ENCODE results near the gene IKZF1. TPM values are rescaled to one million over a fixed set of nuclear protein-coding genes. Genes with fewer than 3 reads are reported as not detected.

Gene IKZF1
- polyA plus RNA-seq, 2 of the 4 experiments (the other 2 are of a cell fraction): not detected

DNA sequence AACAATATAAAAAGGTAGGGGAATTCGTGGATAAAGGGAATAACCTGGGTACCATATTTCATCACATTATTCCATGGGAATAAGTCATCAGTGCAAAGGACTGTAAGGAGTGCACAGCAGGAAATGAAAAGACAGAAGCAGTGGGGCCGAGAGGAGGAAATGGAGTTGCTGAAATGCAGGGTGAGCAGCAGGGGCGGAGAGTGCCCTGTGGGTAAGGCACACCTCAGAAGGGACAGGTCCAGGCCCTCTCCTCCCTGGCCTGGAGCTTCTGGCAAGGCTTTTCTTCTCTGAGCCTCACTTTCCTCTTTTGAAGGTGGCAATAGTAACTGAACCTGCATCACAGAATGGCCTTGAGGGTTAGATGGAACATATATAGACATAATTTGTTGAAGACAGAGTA lies 26.2 kb downstream of the IKZF1 start:
- H3K27ac ChIP-seq: no peak overlapping the region
- FAIRE-seq: no peak
- ATAC-seq: no peak
- TF ChIP-seq CEBPB (IDR thresholded peaks at IDR 0.05) (no peak), TP53 (CRISPR knock-in tag; IDR thresholded peaks at IDR 0.05) (no peak), ZFP36 (IDR thresholded peaks at IDR 0.05; ENCODE audit: borderline replicate concordance, partially characterized antibody) (no peak)
- no peak overlapping the region for H3K4me3 ChIP-seq
- POLR2A ChIA-PET: no interaction called here
- H3K4me1 ChIP-seq: no peaks in the 10 kb centered on the region
- CTCF ChIA-PET: interaction anchor here (1.1 kb wide), 1 partner anchor 11 kb away, joined by 3 read pairs; no protein-coding TSS in a partner anchor
- WGBS (ENCODE audit: missing lambda C conversion rate): 23% methylated on average over 3 of the region's 3 CpGs
- DNase-seq (ENCODE audit: low read depth in 1 of 2, low spot score in 1 of 2): no peak
- H3K4me2 ChIP-seq: no peak overlapping the region
- H3K9me3 ChIP-seq: no peaks in the 10 kb centered on the region; the same call in 2 of the 3 replicates

DNA sequence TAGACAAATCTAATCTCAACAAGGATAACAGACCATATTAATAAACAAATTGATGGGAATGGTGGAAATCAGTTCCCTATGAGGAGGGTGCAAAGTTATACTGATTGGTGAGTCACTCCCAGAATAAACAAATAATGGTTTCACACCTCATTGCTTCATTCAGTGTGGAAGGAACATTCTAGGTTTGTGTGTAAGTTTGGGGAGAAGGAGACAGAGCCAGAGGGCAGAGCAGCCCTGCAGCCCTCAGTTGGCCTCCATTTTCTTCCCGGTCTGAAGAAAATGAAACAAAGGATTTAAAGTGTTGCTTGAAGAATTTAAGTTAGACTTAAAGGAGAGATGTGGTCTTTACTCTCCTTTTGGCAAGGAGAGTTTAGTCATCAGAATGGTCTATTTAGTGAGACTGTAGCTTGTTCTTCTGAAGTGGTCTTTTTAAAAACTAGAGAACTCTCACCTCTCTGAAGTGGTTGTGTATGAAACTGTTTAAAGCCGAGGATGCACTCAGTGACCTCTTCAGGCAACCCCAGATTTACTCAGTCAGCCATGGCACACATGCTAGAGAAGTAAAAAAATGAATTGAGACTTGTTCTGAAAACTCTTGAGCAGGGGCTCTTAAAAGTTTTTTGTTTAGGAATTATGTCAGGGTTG lies 27.2 kb downstream of the IKZF1 start:
- Histone ChIP-seq H3K4me3 (no peak overlapping the region), H3K4me1 (no peaks in the 10 kb centered on the region), H3K4me2 (no peak overlapping the region), H3K27ac (no peak overlapping the region), H3K9me3 (no peaks in the 10 kb centered on the region; the same call in 2 of the 3 replicates)
- DNase-seq (ENCODE audit: low read depth in 1 of 2, low spot score in 1 of 2) (no peak), ATAC-seq (no peak), FAIRE-seq (no peak)
- TF ChIP-seq FOXS1 (CRISPR knock-in tag; IDR thresholded peaks at IDR 0.05): no peak
- no peak for TF ChIP-seq MAZ (IDR thresholded peaks at IDR 0.05; ENCODE audit: borderline replicate concordance, low read depth, low read length)
- TF ChIP-seq ZFP36 (IDR thresholded peaks at IDR 0.05; ENCODE audit: borderline replicate concordance, partially characterized antibody): no peak
- TF ChIP-seq RFX5 (IDR thresholded peaks at IDR 0.05): no peak
- no peak for TF ChIP-seq HOXB13 (CRISPR knock-in tag; IDR thresholded peaks at IDR 0.05; ENCODE audit: low read depth)
- no peak for TF ChIP-seq NR3C1 (IDR thresholded peaks at IDR 0.05)
- TF ChIP-seq EHF (CRISPR knock-in tag; IDR thresholded peaks at IDR 0.05): no peak
- no peak for TF ChIP-seq PHF8 (IDR thresholded peaks at IDR 0.05; ENCODE audit: borderline replicate concordance, low read depth)
- TF ChIP-seq, protein P1, sequence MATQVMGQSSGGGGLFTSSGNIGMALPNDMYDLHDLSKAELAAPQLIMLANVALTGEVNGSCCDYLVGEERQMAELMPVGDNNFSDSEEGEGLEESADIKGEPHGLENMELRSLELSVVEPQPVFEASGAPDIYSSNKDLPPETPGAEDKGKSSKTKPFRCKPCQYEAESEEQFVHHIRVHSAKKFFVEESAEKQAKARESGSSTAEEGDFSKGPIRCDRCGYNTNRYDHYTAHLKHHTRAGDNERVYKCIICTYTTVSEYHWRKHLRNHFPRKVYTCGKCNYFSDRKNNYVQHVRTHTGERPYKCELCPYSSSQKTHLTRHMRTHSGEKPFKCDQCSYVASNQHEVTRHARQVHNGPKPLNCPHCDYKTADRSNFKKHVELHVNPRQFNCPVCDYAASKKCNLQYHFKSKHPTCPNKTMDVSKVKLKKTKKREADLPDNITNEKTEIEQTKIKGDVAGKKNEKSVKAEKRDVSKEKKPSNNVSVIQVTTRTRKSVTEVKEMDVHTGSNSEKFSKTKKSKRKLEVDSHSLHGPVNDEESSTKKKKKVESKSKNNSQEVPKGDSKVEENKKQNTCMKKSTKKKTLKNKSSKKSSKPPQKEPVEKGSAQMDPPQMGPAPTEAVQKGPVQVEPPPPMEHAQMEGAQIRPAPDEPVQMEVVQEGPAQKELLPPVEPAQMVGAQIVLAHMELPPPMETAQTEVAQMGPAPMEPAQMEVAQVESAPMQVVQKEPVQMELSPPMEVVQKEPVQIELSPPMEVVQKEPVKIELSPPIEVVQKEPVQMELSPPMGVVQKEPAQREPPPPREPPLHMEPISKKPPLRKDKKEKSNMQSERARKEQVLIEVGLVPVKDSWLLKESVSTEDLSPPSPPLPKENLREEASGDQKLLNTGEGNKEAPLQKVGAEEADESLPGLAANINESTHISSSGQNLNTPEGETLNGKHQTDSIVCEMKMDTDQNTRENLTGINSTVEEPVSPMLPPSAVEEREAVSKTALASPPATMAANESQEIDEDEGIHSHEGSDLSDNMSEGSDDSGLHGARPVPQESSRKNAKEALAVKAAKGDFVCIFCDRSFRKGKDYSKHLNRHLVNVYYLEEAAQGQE (IDR thresholded peaks at IDR 0.05): no peak
- TF ChIP-seq SMC3 (IDR thresholded peaks at IDR 0.05): no peak
- TF ChIP-seq ZNF302 (CRISPR knock-in tag; IDR thresholded peaks at IDR 0.05): no peak
- no peak for TF ChIP-seq TP53 (CRISPR knock-in tag; IDR thresholded peaks at IDR 0.05)
- TF ChIP-seq CHD2 (IDR thresholded peaks at IDR 0.05; ENCODE audit: low read length, partially characterized antibody): no peak
- no peak for TF ChIP-seq FOSB (CRISPR knock-in tag; IDR thresholded peaks at IDR 0.05)
- TF ChIP-seq POLR2A (IDR thresholded peaks at IDR 0.05; ENCODE audit: low read length): no peak
- TF ChIP-seq CHD4 (IDR thresholded peaks at IDR 0.05; ENCODE audit: borderline replicate concordance): no peak
- TF ChIP-seq JUNB (IDR thresholded peaks at IDR 0.05): no peak
- TF ChIP-seq RCOR1 (IDR thresholded peaks at IDR 0.05; ENCODE audit: low read depth, low read length): no peak
- TF ChIP-seq SREBF2 (IDR thresholded peaks at IDR 0.05): no peak
- CTCF ChIA-PET: no interaction called here
- WGBS (ENCODE audit: missing lambda C conversion rate): 0% methylated on average over 2 of the region's 2 CpGs
- POLR2A ChIA-PET: no interaction called here
